PC-3 (cell line): ENCODE measurements around the gene RAN. TPM values are rescaled to one million over a fixed set of nuclear protein-coding genes. Genes with fewer than 3 reads are reported as not detected.

Experiments
- ATAC-seq: fragments of 200-7000 bp; cut with Tn5 transposase; 2 replicates; pipeline ENCODE4 v1.9.1; 2020; ENCODE audit warnings: mild to moderate bottlenecking, moderate library complexity
- BruUV-seq: library from RNA; stranded (reverse); fragments of 400-500 nt; replicated peaks from 2 replicates; lab custom pipeline; 2021; lab: Mats Ljungman, UMichigan
- CTCF ChIA-PET: fragments of 300-600 bp; sonication (Branson Sonifier 250); formaldehyde crosslinking; loops from one replicate; lab custom pipeline; 2022; ENCODE audit warnings: antibody characterized with exemption; lab: Charles Lee
- POLR2A ChIA-PET: fragments of 300-600 bp; sonication (Branson Sonifier 250); formaldehyde crosslinking; loops from one replicate; lab custom pipeline; 2022; ENCODE audit warnings: antibody characterized with exemption; ENCODE audit not compliant: unreplicated experiment; lab: Charles Lee
- DNase-seq: peaks from one replicate; pipeline ENCODE4 v3.0.0-alpha.2; 2015
- H2AFZ ChIP-seq: fragments of 300-600 bp; sonication (generic); 2 replicates; pipeline ENCODE4 v1.6.0; 2016; ENCODE audit warnings: antibody characterized with exemption, low read length
- H3F3A ChIP-seq: fragments of 300-600 bp; sonication (generic); one replicate; pipeline ENCODE4 v1.6.0; 2017; ENCODE audit warnings: antibody characterized with exemption, low read length, control low read depth, mild to moderate bottlenecking; ENCODE audit not compliant: unreplicated experiment
- H3K27ac ChIP-seq: fragments of 300-600 bp; sonication (generic); 2 replicates; pipeline ENCODE4 v1.5.1; 2016; ENCODE audit warnings: mild to moderate bottlenecking, low read length
- H3K27me3 ChIP-seq: fragments of 300-600 bp; sonication (generic); 2 replicates; pipeline ENCODE4 v1.6.1; 2016; ENCODE audit warnings: low read length, mixed read lengths
- H3K36me3 ChIP-seq: fragments of 300-600 bp; sonication (generic); 2 replicates; pipeline ENCODE4 v1.6.1; 2016; ENCODE audit warnings: low read depth, mixed run types, low read length, mixed read lengths
- H3K4me1 ChIP-seq: fragments of 300-600 bp; sonication (generic); 2 replicates; pipeline ENCODE4 v1.5.1; 2016; ENCODE audit warnings: low read length; ENCODE audit not compliant: insufficient read depth
- H3K4me2 ChIP-seq: fragments of 300-600 bp; sonication (generic); 2 replicates; pipeline ENCODE4 v1.6.0; 2016; ENCODE audit warnings: low read length
- H3K4me3 ChIP-seq: fragments of 300-600 bp; sonication (generic); 2 replicates; pipeline ENCODE4 v1.5.1; 2016; ENCODE audit warnings: mild to moderate bottlenecking, low read length, mixed read lengths
- H3K79me2 ChIP-seq: fragments of 300-600 bp; sonication (generic); 2 replicates; pipeline ENCODE4 v1.6.1; 2017; ENCODE audit warnings: low read length, mixed read lengths
- H3K9ac ChIP-seq: fragments of 300-600 bp; sonication (generic); 2 replicates; pipeline ENCODE4 v1.6.0; 2016; ENCODE audit warnings: mild to moderate bottlenecking, low read length
- H3K9me2 ChIP-seq: fragments of 300-600 bp; sonication (generic); replicated peaks from 2 replicates; pipeline ENCODE4 v1.6.1; 2016; ENCODE audit warnings: mixed run types, low read length, mixed read lengths
- H3K9me3 ChIP-seq: fragments of 300-600 bp; sonication (generic); 2 replicates; pipeline ENCODE4 v1.6.1; 2016; ENCODE audit warnings: low read length, mixed read lengths
- H4K20me1 ChIP-seq: fragments of 300-600 bp; sonication (generic); 2 replicates; pipeline ENCODE4 v1.6.1; 2016; ENCODE audit warnings: low read length, mixed read lengths
- EZH2 ChIP-seq: fragments of 300-600 bp; sonication (generic); IDR thresholded peaks from one replicate; pipeline ENCODE4 v1.6.1; 2017; ENCODE audit warnings: antibody characterized with exemption, mild to moderate bottlenecking, low read length; ENCODE audit not compliant: unreplicated experiment
- EZH2phosphoT487 ChIP-seq: fragments of 300-600 bp; sonication (generic); IDR thresholded peaks from 2 replicates; pipeline ENCODE4 v1.6.1; 2018; ENCODE audit warnings: mild to moderate bottlenecking, antibody characterized with exemption, low read length, borderline replicate concordance
- intact Hi-C: fragments of 100-400 bp; cut with micrococcal nuclease; formaldehyde crosslinking; loops from 2 replicates; pipeline ENCODE4 v1.9.0; 2023
- total RNA-seq: library from RNA; depleted of rRNA; stranded (reverse); fragments of >200 nt; gene quantifications from 2 replicates; pipeline ENCODE4 v1.2.3, GENCODE V29; 2014
- TF ChIP-seq, protein P1 (sequence below): fragments of 300-600 bp; sonication (generic); conservative IDR thresholded peaks from 2 replicates; pipeline ENCODE4 v1.5.1; 2017; ENCODE audit warnings: antibody characterized with exemption, low read depth, mild to moderate bottlenecking, low read length

Gene RAN
- total RNA-seq, 1 experiment from 2014 or later, result 3,371 TPM

DNA sequence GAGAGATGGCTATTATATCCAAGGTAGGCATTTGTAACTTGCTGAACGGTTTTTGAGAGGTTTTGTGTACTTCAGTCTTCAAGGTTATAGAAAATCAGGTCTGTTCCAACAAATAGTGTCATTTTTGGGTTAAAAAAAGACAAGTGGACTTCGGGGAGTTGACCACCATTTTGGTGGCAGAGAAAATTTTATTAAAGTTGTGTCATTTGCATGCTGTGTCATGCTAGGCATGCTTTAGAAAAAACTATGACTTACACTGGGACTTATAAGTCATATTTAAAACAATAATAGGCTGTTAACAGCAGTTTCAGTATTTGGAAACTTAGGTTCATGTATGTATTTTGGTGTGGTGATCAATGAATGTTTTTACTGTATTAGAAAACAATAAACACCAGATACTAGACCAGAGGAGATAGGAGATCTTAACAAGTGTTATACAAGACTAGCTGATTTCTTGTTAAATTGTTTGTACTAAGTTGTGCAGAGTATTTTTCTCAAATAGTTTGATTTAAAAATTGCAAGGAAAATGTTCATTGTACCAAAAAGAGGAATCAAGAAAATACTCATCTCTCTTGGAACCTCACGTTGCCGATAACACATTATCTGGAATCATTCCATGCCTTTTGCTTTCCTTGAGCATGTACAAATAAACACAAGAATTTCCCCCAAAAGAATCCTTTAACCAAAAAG, 1.4 kb downstream of the RAN start:
- Histone ChIP-seq H3K9ac (peak overlapping the region; percentile 92), H3K4me1 (peaks cover 26% of the 10 kb centered on the region), H3K36me3 (peaks cover 50% of the 10 kb centered on the region), H3K79me2 (peaks cover 50% of the 10 kb centered on the region), H3K4me3 (peak overlapping the region; percentile 79), H2AFZ (no peak overlapping the region), H3K27ac (peak overlapping the region; percentile 19), H3F3A (peaks cover 30% of the 10 kb centered on the region), H4K20me1 (peaks cover 58% of the 10 kb centered on the region), H3K9me2 (no peaks in the 10 kb centered on the region), H3K4me2 (peak overlapping the region; percentile 92), H3K9me3 (no peaks in the 10 kb centered on the region), H3K27me3 (no peaks in the 10 kb centered on the region)
- no peak for ATAC-seq
- intact Hi-C loops, result no loop called here
- CTCF ChIA-PET, result no interaction called here
- POLR2A ChIA-PET, result no interaction called here
- TF ChIP-seq EZH2phosphoT487, result no peak
- no peak for TF ChIP-seq EZH2
- TF ChIP-seq, protein P1, sequence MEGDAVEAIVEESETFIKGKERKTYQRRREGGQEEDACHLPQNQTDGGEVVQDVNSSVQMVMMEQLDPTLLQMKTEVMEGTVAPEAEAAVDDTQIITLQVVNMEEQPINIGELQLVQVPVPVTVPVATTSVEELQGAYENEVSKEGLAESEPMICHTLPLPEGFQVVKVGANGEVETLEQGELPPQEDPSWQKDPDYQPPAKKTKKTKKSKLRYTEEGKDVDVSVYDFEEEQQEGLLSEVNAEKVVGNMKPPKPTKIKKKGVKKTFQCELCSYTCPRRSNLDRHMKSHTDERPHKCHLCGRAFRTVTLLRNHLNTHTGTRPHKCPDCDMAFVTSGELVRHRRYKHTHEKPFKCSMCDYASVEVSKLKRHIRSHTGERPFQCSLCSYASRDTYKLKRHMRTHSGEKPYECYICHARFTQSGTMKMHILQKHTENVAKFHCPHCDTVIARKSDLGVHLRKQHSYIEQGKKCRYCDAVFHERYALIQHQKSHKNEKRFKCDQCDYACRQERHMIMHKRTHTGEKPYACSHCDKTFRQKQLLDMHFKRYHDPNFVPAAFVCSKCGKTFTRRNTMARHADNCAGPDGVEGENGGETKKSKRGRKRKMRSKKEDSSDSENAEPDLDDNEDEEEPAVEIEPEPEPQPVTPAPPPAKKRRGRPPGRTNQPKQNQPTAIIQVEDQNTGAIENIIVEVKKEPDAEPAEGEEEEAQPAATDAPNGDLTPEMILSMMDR, result no peak
- BruUV-seq, result no TSS peak
- no peak for DNase-seq

DNA sequence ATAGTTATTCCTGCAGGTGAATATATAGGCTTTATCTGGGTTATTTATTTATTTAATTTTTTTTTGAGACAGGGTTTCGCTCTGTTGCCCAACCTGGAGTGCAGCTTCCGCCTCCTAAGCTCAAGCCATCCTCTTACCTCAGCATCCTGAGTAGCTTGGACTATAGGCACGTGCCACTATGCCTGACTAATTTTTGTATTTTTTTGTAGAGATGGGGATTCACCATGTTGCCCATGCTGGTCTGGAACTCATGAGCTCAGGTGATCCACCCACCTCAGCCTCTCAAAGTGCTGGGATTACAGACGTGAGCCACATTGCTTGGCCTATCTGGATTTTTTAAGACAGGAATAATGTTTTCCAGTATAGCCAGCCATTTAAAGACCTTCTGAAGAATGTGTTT, 2.0 kb downstream of the RAN start:
- Histone ChIP-seq H3F3A (peaks cover 34% of the 10 kb centered on the region), H3K9me3 (no peaks in the 10 kb centered on the region), H3K79me2 (peaks cover 50% of the 10 kb centered on the region), H3K9me2 (no peaks in the 10 kb centered on the region), H3K36me3 (peaks cover 50% of the 10 kb centered on the region), H3K27me3 (no peaks in the 10 kb centered on the region), H3K4me3 (peak overlapping the region; percentile 79), H3K9ac (peak overlapping the region; percentile 92; the same call in 1 of the 2 replicates), H3K4me2 (peak overlapping the region; percentile 92), H2AFZ (no peak overlapping the region), H3K27ac (no peak overlapping the region), H4K20me1 (peaks cover 62% of the 10 kb centered on the region), H3K4me1 (peaks cover 26% of the 10 kb centered on the region)
- CTCF ChIA-PET, result no interaction called here
- DNase-seq (no peak), ATAC-seq (no peak)
- no TSS peak for BruUV-seq
- POLR2A ChIA-PET, result no interaction called here
- intact Hi-C loops, result no loop called here
- TF ChIP-seq EZH2 (no peak), EZH2phosphoT487 (no peak)
- TF ChIP-seq, protein P1, result no peak

DNA sequence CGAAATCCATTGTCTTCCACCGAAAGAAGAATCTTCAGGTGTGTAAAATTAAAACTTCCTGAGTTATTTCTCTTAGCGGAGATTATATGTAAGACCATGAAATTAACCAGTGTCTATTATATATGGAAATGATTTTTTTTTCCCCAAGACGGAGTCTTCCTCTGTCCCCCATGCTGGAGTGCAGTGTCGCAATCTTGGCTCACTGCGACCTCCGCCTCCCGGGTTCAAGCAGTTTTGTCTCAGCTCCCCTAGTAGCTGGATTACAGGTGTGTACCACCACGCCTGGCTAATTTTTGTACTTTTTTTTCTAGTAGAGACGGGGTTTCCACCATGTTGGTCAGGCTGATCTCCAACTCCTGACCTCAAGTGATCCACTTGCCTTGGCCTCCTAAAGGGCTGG, 2.8 kb downstream of the RAN start:
- Histone ChIP-seq H3K27ac (no peak overlapping the region), H2AFZ (no peak overlapping the region), H3K4me3 (peak overlapping the region; percentile 79), H3K9me3 (no peaks in the 10 kb centered on the region), H4K20me1 (peaks cover 62% of the 10 kb centered on the region), H3K79me2 (peaks cover 50% of the 10 kb centered on the region), H3K27me3 (no peaks in the 10 kb centered on the region), H3K9ac (no peak overlapping the region), H3K4me2 (peak overlapping the region; percentile 92), H3K36me3 (peaks cover 50% of the 10 kb centered on the region), H3K4me1 (peaks cover 26% of the 10 kb centered on the region), H3K9me2 (no peaks in the 10 kb centered on the region), H3F3A (peaks cover 34% of the 10 kb centered on the region)
- CTCF ChIA-PET, result no interaction called here
- BruUV-seq, result no TSS peak
- TF ChIP-seq, protein P1, result no peak
- no peak for TF ChIP-seq EZH2
- TF ChIP-seq EZH2phosphoT487, result no peak
- intact Hi-C loops, result no loop called here
- DNase-seq (no peak), ATAC-seq (no peak)
- POLR2A ChIA-PET, result no interaction called here
